ENCODE results near the gene BPIFB6.
"Not testable (repeated sequence)": the region's sequence is repeated elsewhere in the genome, so short reads cannot be mapped to it uniquely, and the experiment has no call there.

BPIFB6 gene

GRCh38 chr20:33030569-33030968 lies 879 bp upstream of the BPIFB6 start:
- no peak for DNase-seq

DNA sequence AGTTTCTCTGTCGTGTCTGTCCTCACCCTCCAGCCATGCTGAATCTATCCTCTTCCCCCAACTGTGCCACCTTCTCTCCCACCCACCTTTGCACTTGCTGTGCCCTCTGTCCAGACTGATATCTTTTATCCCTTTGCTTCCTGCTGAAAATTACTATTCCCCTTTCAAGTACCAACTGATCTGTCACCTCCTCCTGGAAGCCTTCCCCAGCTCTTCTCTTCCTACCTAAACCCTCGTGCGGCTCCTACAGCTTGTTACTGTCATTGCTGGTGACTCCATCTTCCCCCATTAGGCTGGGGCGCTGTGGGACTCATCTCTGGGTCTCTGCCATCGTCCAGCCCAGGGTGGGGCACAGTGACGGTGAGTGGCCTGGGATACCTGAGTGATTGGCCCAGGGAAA lies 1.1 kb downstream of the BPIFB6 start:
- DNase-seq: no peak

- no peak for DNase-seq
Measured at GRCh38 chr20:33033381-33033780, 1.9 kb downstream of the BPIFB6 start.

DNA sequence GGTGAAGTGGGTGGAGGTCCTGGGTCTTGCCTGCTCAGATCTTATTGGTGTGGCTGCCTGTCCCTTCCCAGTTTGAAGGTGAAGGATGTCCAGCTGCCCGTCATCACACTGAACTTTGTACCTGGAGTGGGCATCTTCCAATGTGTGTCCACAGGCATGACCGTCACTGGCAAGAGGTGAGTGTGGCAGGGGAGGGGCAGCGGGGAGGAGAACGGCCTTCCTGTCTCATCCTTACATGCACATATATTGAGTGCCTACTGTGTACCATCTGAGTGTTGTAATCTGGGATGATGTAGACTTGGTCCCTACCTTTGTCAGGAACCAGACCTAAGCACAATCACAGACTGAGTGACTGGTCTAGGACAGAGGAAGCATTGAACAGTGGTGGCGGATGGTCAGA lies 2.7 kb downstream of the BPIFB6 start:
- DNase-seq: no peak

- DNase-seq: no peak
Measured at GRCh38 chr20:33034901-33035492, 3.5 kb downstream of the BPIFB6 start.

DNA sequence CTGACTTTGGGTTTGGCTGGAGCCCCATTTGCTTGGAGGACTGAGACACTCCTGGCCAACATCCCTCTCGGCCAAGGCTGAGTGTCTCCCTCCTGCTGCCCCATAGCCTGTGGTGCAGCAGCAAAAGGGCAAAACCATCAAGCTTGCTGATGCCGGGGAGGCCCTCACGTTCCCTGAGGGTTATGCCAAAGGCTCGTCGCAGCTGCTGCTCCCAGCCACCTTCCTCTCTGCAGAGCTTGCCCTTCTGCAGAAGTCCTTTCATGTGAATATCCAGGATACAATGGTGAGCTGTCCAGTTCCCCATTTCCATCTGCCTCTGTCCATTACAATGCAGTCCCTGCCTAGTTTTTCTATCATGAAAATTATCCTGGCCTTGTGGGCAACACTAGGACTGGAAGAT lies 6.0 kb downstream of the BPIFB6 start:
- no peak for DNase-seq

DNA sequence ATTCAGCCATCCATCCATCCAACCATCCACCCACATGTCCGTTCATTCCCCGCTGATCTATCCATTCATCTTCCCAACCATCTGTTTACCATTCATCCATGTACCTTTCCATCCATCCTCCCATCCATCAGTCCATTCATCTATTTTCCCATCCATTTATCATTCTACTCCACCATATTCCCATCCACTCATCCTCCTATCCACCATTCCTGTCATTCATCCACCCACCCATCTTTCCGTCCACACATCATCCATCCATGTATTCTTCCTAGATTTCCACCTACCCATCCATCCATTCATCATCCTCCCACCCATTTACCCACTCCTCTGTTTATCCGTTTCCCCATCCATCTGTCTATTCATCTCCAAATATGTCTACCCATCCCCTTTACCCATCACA lies 6.8 kb downstream of the BPIFB6 start:
- no peak for DNase-seq

DNA sequence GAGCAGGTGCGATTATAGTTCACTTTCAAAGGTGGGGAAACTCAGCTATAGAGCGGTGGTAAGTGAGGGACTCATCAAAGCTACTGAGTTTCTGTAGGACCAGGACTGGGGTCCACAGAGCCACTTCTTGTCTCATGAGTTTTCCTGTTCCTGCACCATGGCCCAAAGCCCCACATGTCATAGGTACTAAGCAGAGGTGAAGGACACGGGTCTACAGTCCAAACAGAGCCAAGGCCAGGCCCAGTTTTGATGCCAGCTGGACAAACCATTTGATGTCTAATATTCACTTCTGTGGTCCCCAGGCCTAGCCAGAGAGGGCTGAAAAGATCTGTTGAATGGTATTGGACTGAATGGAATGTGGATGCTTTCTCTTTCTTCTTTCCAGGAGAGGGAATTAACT lies 11.0 kb downstream of the BPIFB6 start:
- DNase-seq: no peak

DNA sequence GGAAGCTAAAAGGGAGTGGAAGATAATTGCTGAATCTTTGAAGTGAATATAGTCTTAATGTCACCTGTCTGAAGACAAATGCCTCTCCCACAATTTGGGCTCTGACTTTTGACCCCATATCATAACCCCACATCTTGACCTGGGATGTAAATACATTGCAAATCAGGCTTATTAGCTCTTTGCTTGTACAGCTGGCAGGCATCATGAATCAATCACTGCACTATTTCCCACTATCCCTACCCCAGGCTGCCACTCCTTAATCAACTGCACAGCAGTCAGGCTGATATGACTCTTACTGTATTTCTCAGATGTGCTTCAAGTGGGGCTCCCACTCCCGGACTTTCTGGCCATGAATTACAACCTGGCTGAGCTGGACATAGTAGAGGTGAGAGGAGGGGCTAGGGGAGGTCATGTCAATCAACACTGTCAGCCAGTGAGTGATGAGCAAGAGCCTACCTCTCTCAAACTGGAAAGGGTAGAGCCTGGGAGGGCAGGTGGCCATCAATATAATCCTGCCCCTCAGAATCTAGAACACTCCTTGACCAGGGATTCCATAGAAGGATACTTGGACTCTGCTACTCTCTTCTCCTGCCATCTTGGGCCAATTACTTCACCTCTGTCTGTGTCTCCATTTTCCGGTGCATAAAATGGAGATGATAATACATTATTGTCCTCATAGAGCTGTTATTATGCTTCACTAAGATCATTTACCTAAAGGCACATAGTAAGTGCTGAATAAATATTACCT lies 11.7 kb downstream of the BPIFB6 start:
- DNase-seq: no peak

GRCh38 chr20:33043731-33044181 lies 12.3 kb downstream of the BPIFB6 start:
- DNase-seq: no peak

- not testable (repeated sequence) for DNase-seq
Measured at GRCh38 chr20:33045129-33045721, 13.8 kb downstream of the BPIFB6 start.

DNA sequence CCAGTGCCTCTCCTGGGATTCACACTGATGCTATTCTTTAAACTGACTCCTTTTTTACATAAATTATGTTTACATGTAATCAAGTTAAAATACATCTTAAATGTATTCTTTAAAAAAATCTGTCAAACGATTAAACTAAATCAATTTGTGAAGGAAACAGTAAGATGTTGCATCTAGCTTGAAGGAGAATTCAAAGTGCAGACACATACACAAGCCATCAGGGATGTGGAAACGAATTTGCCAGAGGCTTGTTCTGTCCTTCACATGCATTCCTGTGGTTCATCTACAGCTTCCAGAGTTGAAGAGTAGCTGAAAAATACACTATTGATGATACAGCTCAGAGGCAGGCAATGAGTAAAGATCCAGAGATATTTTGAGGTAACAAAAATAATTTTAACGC lies 15.0 kb downstream of the BPIFB6 start:
- no peak for DNase-seq

DNA sequence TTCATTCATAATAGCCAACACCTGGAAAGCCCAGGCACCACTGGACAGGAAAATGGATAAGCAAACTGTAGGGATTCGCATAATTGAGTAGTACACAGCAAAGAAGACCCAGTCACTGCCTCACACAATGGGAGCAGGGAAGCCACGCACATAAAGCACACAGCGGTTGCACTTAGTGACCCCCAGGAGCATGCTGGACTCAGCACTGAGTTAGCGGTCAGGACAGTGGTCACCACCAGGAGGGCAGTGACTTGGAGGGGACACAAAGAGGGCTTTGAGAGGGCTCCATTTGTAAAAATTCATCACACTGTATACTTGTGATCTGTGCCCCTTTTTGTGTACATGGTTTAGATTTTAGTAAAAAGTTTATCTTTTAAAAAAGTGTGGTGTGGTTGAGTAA lies 19.9 kb downstream of the BPIFB6 start:
- DNase-seq: no peak

DNA sequence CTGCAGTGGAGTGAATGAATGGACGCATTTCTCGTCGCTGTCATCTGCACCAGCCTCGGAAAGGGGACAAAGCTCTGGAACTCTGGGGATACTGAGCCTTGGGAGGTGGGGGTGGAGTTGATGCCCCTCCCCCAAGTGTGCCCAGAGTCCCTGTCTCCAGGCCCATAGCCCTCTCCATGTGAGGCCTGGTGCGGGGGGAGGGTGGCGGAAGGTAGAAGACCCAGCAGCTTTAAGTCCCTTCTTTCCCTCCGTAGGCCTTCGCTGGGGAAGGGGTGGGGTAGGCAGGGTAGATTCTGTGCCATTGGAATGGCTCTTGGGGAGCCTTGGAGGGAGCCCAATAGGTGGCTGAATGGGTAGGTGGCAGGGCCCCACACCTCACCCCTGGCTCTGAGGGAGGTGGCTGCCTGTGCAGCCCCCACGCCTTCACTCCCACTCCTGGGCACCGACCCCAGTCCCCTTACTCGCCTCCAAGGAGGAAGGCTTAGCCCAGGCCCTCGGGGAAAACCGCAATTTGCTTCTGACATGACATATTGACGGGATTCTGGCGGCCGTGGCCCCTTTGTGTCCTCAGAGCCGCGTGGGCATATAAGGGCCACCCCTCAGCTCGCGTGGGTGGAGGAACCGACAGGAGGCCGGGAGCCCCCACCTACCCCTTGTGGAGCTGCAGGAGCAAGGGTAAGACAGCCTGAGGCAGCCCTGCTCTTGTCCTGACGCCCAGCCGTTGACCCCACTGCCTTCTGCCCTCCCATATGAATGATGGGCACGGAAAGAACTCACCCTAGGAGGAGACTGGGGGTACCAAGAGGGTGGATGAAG lies 22.1 kb downstream of the BPIFB6 start, which contains the start of gene BPIFB3:
BPIFB3 (plus strand) TSS at position 613 of the 816 bp plus-strand sequence. CDS start 1,533 bp downstream, outside the sequence.
- no peak for DNase-seq

GRCh38 chr20:33054381-33054780 lies 22.9 kb downstream of the BPIFB6 start:
- DNase-seq: no peak

DNA sequence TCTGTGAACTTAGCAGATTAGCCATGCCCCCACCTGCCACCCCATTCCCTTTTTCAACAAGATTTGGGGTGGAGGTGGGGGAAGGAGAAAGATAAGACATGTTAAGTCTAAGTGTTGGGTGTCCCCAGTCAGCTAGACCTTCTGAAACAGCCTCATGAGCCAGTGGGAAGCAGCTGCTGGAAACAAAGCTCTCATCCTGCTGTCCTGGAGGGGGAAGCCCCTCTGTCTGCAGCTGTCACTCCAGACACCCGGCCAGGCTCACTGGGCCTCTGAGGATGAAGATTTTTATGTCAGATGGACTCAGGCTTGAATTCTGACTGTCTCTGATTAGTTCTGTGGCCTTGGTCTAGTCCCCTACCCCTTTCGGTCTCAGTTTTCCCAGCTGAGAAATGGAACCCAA lies 23.3 kb downstream of the BPIFB6 start:
- no peak for DNase-seq

DNA sequence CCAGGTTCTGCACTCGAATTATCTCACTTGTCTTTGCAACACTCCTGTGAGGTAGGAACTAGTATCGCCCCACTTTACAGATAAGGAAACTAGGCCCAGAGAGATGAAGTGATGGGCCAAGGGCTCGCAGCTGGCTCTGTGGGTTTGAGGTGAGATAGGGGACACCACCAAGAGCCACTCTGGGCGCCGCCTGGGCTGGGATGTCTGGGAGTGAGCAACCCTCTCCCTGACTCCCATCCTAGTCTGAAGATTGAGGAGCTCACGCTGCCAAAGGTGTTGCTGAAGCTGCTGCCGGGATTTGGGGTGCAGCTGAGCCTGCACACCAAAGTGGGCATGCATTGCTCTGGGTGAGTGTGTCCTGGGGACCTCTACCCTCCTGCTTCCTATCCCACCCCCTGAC lies 27.7 kb downstream of the BPIFB6 start:
- DNase-seq: no peak

- no peak for DNase-seq
Measured at GRCh38 chr20:33059741-33060390, 28.4 kb downstream of the BPIFB6 start.

- no peak for DNase-seq
Measured at GRCh38 chr20:33061658-33062028, 30.2 kb downstream of the BPIFB6 start.

GRCh38 chr20:33062105-33062824 lies 30.8 kb downstream of the BPIFB6 start:
- no peak for DNase-seq

DNA sequence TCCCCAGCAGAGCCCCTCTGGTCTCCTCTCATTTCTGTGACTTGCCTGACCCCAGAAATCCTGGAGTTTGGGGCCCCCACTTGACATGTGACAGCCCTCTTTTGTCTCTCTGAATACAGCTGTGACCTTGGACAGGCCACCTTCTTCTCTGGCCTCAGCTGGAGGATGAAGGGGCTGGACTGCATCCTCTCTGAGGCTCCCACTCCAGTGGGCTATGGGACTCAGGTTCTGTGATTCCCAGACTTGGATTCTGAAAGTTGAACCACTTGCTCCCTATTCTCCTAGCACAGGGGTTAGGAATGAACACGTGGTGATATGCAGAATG lies 31.3 kb downstream of the BPIFB6 start:
- no peak for DNase-seq

- no peak for DNase-seq
Measured at GRCh38 chr20:33063271-33063670, 31.8 kb downstream of the BPIFB6 start.
